T47D (cell line): ENCODE measurements around the gene C11orf87.

Experiments used
- DNase-seq, 2 experiments: peaks; one replicate each; pipeline versions ENCODE4 v3.0.0 to v3.0.0-alpha.2; 2011 to 2012; ENCODE audit warnings: low read depth in 1 of 2, low spot score in 1 of 2
- JUND ChIP-seq: IDR thresholded peaks from 2 replicates; pipeline ENCODE4 v1.6.1; 2012; ENCODE audit warnings: low read depth
- in situ Hi-C: cut with HindIII; loops from 2 replicates; pipeline ENCODE4 v1.10.0; 2016; ENCODE audit warnings: low sequenced_read_pairs, low pct_unique_long_range_greater_than_20kb

The C11orf87 gene

DNA sequence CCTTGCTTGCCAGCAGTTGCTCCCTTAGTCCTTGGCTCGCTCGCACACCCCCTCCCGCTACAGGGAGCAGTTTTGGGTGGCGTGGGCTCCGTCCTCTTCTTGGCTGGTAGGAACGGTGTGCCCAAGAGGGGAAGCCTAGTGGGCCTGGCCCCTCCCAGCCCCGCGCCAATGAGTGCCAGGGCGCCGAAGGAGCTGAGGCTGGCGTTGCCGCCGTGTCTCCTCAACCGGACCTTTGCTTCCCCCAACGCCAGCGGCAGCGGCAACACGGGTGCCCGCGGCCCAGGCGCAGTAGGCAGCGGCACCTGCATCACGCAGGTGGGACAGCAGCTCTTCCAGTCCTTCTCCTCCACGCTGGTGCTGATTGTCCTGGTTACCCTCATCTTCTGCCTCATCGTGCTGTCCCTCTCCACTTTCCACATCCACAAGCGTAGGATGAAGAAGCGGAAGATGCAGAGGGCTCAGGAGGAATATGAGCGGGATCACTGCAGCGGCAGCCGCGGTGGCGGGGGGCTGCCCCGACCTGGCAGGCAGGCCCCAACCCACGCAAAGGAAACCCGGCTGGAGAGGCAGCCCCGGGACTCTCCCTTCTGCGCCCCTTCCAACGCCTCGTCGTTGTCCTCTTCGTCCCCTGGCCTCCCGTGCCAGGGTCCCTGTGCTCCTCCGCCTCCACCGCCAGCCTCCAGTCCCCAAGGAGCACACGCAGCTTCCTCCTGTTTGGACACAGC lies 1.6 kb downstream of the C11orf87 start:
- in situ Hi-C loops, result no loop called here

DNA sequence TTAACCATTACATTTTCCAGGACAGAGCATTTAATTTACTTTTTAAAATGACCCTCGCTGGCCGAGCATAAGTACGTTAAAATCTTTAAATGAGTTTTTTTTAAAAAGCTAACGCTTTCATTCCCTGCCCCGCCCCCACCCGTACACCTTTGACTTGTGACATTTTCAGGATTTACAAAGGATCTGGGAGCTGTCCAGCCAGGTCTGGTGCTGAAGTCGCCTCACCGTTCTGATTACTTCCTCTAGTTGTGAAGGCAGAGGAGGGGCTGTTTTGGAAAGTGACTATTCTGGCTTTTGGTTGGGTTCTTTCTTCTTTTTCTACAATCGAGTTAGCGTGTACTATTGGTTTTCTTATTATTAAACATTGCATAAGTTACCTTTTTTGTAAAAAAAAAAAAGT lies 2.9 kb downstream of the C11orf87 start:
- DNase-seq, result peak; percentile 61 to 84
- no peak for TF ChIP-seq JUND
- in situ Hi-C loops, result no loop called here

More for the DNA sequence above, 1.6 kb downstream of the C11orf87 start:
- TF ChIP-seq JUND, result no peak
- peak; percentile 26 to 45 for DNase-seq

DNA sequence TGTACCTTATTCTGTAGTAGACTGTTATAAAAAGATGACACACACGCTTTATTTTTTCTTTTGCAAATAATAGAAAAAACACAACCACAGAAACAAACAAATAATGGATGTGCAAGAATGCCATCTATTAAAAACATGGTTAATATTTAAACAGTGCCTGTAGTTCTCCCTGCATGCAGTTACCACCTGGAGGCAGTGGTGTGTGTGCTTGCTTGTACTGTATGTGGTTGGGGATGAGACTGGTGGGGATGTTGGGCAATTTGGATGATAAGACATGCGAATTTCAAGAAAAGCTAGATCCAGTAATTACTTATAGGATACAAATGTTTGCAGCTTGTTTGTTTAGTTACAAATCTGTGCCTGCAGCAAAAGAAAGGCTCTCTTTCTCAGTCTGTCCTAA lies 3.6 kb downstream of the C11orf87 start:
- no peak for DNase-seq
- no peak for TF ChIP-seq JUND
- in situ Hi-C loops, result no loop called here

DNA sequence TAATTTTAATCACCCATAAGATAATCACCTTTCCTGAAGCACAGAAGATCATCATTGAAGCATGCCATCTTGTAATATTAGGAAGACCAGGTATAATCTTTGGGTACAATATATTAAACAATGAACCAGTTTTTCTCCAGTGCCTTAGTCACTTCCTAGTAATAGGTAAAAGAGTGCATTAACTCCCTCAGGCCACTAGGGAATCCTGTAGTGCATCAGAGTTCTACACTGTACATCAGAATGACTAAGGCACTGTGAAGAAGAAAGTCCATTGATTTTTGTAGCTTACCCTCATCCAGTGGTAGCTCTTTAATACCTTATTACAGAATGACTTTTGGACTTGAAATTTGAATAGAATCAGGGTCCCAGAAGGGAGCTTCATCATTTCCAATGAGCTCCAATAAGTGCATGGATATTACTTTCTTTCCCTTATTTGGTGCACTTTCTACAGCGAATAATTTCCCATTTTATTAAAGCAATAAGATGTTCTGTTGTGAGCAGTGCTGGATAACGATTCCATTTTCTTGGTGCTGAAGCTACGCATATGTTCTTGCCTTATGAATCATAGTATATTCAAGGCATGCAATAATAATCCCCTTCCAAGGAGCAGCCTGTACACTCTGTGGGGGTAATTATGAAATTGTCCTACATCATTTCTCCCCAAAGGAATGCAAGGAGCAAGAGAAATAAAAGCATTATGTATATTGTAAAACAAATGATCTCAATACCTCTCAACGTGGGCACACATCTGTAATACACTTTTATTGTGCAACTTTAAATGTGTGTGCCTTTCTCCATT lies 4.7 kb downstream of the C11orf87 start:
- DNase-seq, result no peak
- TF ChIP-seq JUND, result no peak

GRCh38 chr11:109432105-109432504 lies 10.1 kb downstream of the C11orf87 start:
- DNase-seq, result no peak
- in situ Hi-C loops, result no loop called here
- no peak for TF ChIP-seq JUND

More for the DNA sequence above, 4.7 kb downstream of the C11orf87 start:
- in situ Hi-C loops, result no loop called here

GRCh38 chr11:109433753-109434256 lies 11.8 kb downstream of the C11orf87 start:
- in situ Hi-C loops, result no loop called here
- no peak for TF ChIP-seq JUND
- DNase-seq, result no peak

DNA sequence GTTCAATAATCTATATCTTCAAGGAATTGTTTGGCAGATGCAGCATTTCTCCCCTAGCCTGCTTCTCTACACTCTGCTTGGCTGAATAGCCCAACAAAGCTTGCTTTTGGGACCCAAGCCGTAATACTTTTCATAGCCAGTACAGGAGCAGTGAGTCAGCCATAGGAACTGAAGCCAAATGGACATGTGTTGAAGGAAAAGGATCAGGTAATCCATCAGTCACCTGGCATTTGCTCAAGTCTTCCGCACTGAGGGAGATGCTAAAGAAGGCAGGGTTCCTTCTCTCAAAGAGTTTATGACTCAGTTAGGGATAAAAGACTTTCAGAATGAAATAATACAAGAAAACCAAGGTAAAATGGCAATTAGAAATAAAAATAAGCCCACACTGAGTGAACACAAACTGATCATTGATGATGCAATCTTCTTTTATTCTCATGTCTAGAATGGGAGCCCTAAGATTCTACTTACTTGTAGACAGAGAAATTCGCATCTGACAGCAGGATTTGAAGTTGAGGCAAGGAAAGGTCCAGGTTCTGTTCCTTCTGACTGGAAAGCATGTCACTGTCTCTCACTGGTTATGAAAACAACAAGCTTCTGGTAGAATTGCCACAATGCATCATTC lies 13.2 kb downstream of the C11orf87 start:
- in situ Hi-C loops, result no loop called here
- TF ChIP-seq JUND, result no peak
- DNase-seq, result no peak

DNA sequence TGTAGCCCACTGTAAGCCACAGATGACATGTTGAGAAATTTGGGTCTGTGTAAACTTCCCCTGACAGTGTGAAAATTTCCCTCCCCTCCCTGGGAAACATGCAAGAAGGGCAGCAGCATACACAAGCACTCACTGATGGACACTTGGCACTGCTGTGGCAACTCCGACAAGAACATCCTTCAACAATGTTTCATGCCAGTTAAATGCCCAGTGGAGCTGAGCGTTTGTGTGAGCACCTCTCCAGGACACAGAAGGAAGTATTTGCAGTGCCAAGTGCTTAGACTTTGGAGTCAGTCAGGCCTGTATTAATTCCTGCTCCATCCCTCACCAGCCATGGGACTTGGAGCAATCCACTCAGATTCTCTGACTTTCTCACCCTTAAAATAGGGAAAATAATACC lies 17.7 kb downstream of the C11orf87 start:
- TF ChIP-seq JUND, result no peak

DNA sequence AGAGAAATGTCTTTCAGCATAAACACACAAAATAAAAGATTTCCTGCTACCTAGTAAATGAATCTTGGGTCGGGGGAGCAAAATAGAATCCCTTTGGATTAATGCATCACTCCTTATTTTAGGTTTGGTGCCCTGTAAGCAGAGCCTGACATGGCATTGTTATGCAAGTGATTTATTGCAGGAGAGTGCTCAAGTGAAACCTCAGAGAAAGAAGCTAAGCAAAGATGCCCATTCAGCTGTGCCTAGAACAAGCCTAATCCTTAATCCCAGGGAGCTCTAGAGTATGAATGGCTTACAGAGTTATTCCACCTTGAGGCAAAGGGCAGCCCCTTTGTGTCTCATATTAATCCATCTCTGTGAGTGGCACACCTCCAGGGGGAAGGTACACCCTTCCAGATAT lies 21.1 kb downstream of the C11orf87 start:
- no peak for DNase-seq
- no peak for TF ChIP-seq JUND
- in situ Hi-C loops, result no loop called here

More for the DNA sequence above, 17.7 kb downstream of the C11orf87 start:
- in situ Hi-C loops, result no loop called here
- no peak for DNase-seq

- in situ Hi-C loops, result no loop called here
- TF ChIP-seq JUND, result no peak
- DNase-seq, result no peak
These were observed 32.9 kb downstream of the C11orf87 start for GRCh38 chr11:109454857-109455256.
